BLaER1 treated with 17β-estradiol and CSF1 and Interleukin-3, amounts not matched to agents 10 nM and 100 nM (cell line): ENCODE results near the gene MMP8.
A peak's percentile ranks its signal among the peaks of the same experiment; 100 is the strongest.

Experiments
- H3K27ac ChIP-seq, 11 experiments: shearing (Covaris generic); formaldehyde crosslinking; 2 replicates each; pipeline ENCODE4 v1.8.1; 2022
- H3K27me3 ChIP-seq, 11 experiments: shearing (Covaris generic); formaldehyde crosslinking; 2 replicates each; pipeline ENCODE4 v1.8.1; 2022
- H3K36me3 ChIP-seq, 11 experiments: shearing (Covaris generic); formaldehyde crosslinking; 2 replicates each; pipeline ENCODE4 v1.8.1; 2022
- H3K4me1 ChIP-seq, 10 experiments: shearing (Covaris generic); formaldehyde crosslinking; 2 replicates each; pipeline ENCODE4 v1.8.1; 2022
- H3K4me2 ChIP-seq, 11 experiments: shearing (Covaris generic); formaldehyde crosslinking; 2 replicates each; pipeline ENCODE4 v1.8.1; 2022
- H3K4me3 ChIP-seq, 10 experiments: shearing (Covaris generic); formaldehyde crosslinking; 2 replicates each; pipeline ENCODE4 v1.8.1; 2022
- H3K9ac ChIP-seq, 11 experiments: shearing (Covaris generic); formaldehyde crosslinking; 2 replicates each; pipeline ENCODE4 v1.8.1; 2022
- H3K9me3 ChIP-seq, 11 experiments: shearing (Covaris generic); formaldehyde crosslinking; replicated peaks in 1 of 11; 2 replicates each; pipeline ENCODE4 v1.8.1; 2022
- H4K20me1 ChIP-seq, 11 experiments: shearing (Covaris generic); formaldehyde crosslinking; 2 replicates each; pipeline ENCODE4 v1.8.1; 2022
- Cebpa-rat ChIP-seq, 11 experiments: shearing (Covaris generic); IDR thresholded peaks; 2 replicates each; pipeline ENCODE4 v1.8.1; 2022

MMP8 gene

DNA sequence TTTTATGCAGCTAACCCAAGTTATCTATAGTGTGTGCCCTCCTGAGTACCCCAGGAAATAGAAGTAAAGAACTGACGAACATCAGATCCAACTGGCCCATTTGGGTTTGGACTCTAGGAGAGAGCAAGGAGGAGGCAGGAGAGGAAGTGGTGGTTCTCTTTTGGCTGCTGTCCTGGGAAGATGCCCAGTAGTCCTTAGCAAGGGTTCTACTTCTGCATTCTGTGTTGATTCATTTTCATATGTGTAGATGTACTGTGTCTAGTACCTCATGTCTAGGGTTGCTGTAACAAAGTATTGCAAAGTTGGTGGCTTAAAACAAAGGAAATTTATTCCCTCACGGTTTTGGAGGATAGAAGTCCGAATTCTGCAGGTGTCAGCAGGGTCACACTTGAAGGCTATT, 12.6 kb downstream of the MMP8 start:
- H3K36me3 ChIP-seq: no peaks in the 10 kb centered on the region
- no peak for TF ChIP-seq Cebpa-rat (IDR thresholded peaks at IDR 0.05)

DNA sequence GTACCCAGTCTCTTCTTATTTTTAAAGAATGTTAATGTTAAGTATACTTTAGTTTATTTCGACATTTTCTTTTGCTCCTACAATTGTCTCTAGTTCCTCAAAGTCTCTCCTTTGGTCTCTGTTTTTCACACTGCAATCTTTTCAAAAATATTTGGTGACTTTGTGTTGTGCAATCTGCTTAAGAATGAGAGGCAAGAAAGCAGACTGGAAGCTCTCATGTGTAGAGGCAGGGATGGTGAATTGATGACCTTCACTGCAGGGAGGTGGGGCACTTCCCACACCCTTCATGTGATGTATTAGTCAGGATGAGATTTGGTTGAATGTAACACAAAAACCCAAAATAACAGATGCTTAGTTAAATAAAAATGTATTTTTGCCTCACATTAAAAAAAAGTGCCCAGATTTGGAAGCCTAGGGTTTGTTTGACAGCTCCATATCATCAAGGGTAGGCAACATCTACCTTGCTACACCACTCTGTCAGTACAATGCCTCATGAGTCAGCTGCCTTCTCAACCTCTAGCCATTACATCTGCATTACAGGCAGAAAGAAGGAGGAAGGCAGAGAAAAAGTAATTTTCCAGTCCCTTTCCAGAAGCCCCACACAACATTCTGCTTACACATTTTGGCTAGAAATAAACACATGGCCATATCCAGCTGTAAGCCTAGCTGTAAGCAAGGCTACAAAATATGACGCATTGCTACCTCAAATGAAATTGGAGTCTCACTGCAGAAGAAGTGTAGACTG, 15.4 kb downstream of the MMP8 start:
- no peaks in the 10 kb centered on the region for H3K27me3 ChIP-seq
- H3K9ac ChIP-seq: peak overlapping the region in 2 of 11 experiments; percentile 55 to 65; a peak in 3 of 22 replicates

More for the DNA sequence above, 12.6 kb downstream of the MMP8 start:
- no peak overlapping the region for H3K4me3 ChIP-seq
- H3K9ac ChIP-seq: no peak overlapping the region
- peaks cover 0 to 91% (median 4%) of the 10 kb centered on the region in 10 experiments; a peak in 10 of 20 replicates for H3K4me1 ChIP-seq
- no peaks in the 10 kb centered on the region for H3K27me3 ChIP-seq
- H4K20me1 ChIP-seq: no peaks in the 10 kb centered on the region
- H3K9me3 ChIP-seq: no peaks in the 10 kb centered on the region
- H3K4me2 ChIP-seq: peak overlapping the region in 4 of 11 experiments; percentile 37 to 79 (median 62); a peak in 6 of 22 replicates
- peak overlapping the region in 2 of 11 experiments; percentile 45 to 53; a peak in 3 of 22 replicates for H3K27ac ChIP-seq

GRCh38 chr11:102708654-102709053, 16.1 kb downstream of the MMP8 start:
- Histone ChIP-seq H3K9me3 (no peaks in the 10 kb centered on the region), H3K27me3 (no peaks in the 10 kb centered on the region), H3K27ac (peak overlapping the region in 3 of 11 experiments; percentile 61 to 85 (median 74); a peak in 6 of 22 replicates), H3K4me3 (no peak overlapping the region), H3K4me2 (peak overlapping the region in 4 of 11 experiments; percentile 35 to 73 (median 64); a peak in 8 of 22 replicates), H3K36me3 (no peaks in the 10 kb centered on the region), H3K4me1 (peaks cover 0 to 95% (median 0%) of the 10 kb centered on the region in 10 experiments; a peak in 8 of 20 replicates), H4K20me1 (no peaks in the 10 kb centered on the region), H3K9ac (peak overlapping the region in 2 of 11 experiments; percentile 55 to 65; a peak in 3 of 22 replicates)
- TF ChIP-seq Cebpa-rat (IDR thresholded peaks at IDR 0.05): no peak

More for the DNA sequence above, 15.4 kb downstream of the MMP8 start:
- TF ChIP-seq Cebpa-rat (IDR thresholded peaks at IDR 0.05): peak in 4 of 11 experiments; percentile 44 to 73 (median 57); a peak in 4 of 22 replicates
- peaks cover 0 to 94% (median 0%) of the 10 kb centered on the region in 10 experiments; a peak in 8 of 20 replicates for H3K4me1 ChIP-seq
- H3K4me3 ChIP-seq: no peak overlapping the region
- H3K36me3 ChIP-seq: no peaks in the 10 kb centered on the region
- H4K20me1 ChIP-seq: no peaks in the 10 kb centered on the region
- H3K4me2 ChIP-seq: peak overlapping the region in 4 of 11 experiments; percentile 35 to 73 (median 64); a peak in 8 of 22 replicates
- H3K27ac ChIP-seq: peak overlapping the region in 4 of 11 experiments; percentile 18 to 85 (median 68); a peak in 6 of 22 replicates
- H3K9me3 ChIP-seq: no peaks in the 10 kb centered on the region

GRCh38 chr11:102705626-102706025, 19.1 kb downstream of the MMP8 start, which contains the start of gene MMP27:
MMP27 (minus strand) TSS chr11:102705769; CDS start chr11:102705714, 55 bp downstream.
- no peaks in the 10 kb centered on the region for H3K36me3 ChIP-seq
- H3K27me3 ChIP-seq: no peaks in the 10 kb centered on the region
- no peak within 1 kb of the TSS for H3K27ac ChIP-seq
- H3K9me3 ChIP-seq: no peaks in the 10 kb centered on the region
- no peak within 1 kb of the TSS for H3K4me3 ChIP-seq
- H3K4me1 ChIP-seq: peaks cover 0 to 86% (median 2%) of the 10 kb centered on the region in 10 experiments; a peak in 9 of 20 replicates
- no peak within 1 kb of the TSS for H3K9ac ChIP-seq
- no peak for TF ChIP-seq Cebpa-rat (IDR thresholded peaks at IDR 0.05)
- no peaks in the 10 kb centered on the region for H4K20me1 ChIP-seq
- peak within 1 kb of the TSS in 3 of 11 experiments; percentile 6 to 58 (median 27); a peak in 4 of 22 replicates for H3K4me2 ChIP-seq

DNA sequence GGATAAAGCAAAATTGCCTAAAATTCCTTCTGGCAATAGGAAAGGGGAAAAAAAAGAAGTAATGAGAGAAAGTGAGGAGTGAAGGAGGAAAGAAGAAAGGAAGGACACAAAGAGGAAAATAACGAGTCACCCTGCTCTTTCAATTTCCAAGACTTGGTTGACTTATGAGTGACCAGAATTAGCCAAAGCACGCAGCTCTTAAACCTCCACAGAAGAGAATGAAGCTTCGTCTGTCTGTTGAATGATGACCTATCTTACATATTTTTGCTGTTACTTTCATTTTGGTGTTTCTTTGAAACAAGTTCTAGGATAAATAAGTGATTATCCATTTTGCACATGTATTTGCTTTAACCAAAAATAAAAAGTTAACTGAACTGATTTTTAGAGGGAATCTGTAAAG, 19.9 kb downstream of the MMP8 start:
- Histone ChIP-seq H3K27me3 (no peaks in the 10 kb centered on the region), H3K4me3 (no peak overlapping the region), H4K20me1 (no peaks in the 10 kb centered on the region), H3K4me1 (peaks cover 0 to 78% (median 2%) of the 10 kb centered on the region in 10 experiments; a peak in 9 of 20 replicates), H3K27ac (no peak overlapping the region), H3K36me3 (no peaks in the 10 kb centered on the region), H3K9ac (no peak overlapping the region), H3K4me2 (peak overlapping the region in 3 of 11 experiments; percentile 6 to 27 (median 18); a peak in 4 of 22 replicates), H3K9me3 (no peaks in the 10 kb centered on the region)
- no peak for TF ChIP-seq Cebpa-rat (IDR thresholded peaks at IDR 0.05)

DNA sequence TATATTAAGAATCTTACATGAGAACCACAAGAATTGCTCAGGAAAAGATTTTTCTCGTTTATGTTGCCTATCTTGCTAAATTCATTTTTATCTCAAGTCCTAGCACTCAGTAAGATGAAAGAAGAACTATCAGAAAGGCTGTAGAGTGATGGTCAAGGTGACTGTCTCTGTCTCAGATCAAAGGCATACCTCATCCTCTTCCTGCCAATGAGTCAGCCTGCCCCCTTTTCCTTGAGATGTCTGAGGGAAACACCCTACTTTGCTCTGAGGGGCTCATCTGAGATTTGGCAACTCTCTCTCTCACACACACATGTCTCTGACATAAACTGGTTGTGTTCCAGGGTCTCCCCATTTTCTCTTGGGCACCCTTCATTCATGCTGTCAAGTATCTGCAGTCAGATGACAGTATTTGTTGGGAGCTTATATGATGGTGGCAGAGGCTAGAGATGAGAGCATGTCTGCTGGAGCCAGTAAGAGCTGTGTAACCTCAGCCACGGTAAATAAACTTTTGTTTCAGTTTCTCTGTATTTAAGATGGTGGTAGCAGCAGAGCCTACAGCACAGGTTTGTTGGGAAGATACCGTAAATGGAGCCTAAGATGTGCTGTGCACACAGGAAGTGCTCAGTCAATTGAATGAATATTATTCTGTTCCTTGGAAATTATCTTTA, 20.8 kb downstream of the MMP8 start:
- H3K9me3 ChIP-seq: no peaks in the 10 kb centered on the region
- TF ChIP-seq Cebpa-rat (IDR thresholded peaks at IDR 0.05): no peak
- H4K20me1 ChIP-seq: no peaks in the 10 kb centered on the region
- H3K4me2 ChIP-seq: peak overlapping the region in 2 of 11 experiments; percentile 6 to 18; a peak in 3 of 22 replicates
- no peaks in the 10 kb centered on the region for H3K36me3 ChIP-seq
- no peak overlapping the region for H3K27ac ChIP-seq
- H3K9ac ChIP-seq: no peak overlapping the region
- peaks cover 0 to 69% (median 2%) of the 10 kb centered on the region in 10 experiments; a peak in 9 of 20 replicates for H3K4me1 ChIP-seq
- no peaks in the 10 kb centered on the region for H3K27me3 ChIP-seq
- H3K4me3 ChIP-seq: no peak overlapping the region

DNA sequence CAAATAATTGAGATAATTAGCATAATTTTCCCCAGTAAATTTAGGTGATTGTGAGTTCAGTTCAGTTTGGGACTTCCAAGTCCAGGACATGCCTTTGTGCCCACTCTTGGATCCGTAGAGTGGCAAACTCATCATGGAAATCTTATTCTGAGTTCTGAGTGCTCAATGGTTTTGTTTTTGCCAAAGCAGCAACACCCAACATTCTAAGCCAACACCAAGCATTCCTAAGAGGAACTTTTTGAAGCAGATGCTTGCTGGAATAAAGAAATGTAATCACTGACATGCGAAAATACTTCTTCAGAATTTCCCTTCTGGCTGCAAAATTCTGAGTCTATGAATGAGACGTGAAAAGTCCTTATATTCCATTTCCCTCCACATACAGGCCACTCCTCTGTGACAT, 29.6 kb downstream of the MMP8 start:
- no peak for TF ChIP-seq Cebpa-rat (IDR thresholded peaks at IDR 0.05)
- no peak overlapping the region for H3K4me3 ChIP-seq
- H3K4me1 ChIP-seq: no peaks in the 10 kb centered on the region
- H3K27me3 ChIP-seq: no peaks in the 10 kb centered on the region
- H3K27ac ChIP-seq: no peak overlapping the region
- no peaks in the 10 kb centered on the region for H3K36me3 ChIP-seq
- H4K20me1 ChIP-seq: no peaks in the 10 kb centered on the region
- H3K9ac ChIP-seq: no peak overlapping the region
- H3K9me3 ChIP-seq: no peaks in the 10 kb centered on the region
- no peak overlapping the region for H3K4me2 ChIP-seq

DNA sequence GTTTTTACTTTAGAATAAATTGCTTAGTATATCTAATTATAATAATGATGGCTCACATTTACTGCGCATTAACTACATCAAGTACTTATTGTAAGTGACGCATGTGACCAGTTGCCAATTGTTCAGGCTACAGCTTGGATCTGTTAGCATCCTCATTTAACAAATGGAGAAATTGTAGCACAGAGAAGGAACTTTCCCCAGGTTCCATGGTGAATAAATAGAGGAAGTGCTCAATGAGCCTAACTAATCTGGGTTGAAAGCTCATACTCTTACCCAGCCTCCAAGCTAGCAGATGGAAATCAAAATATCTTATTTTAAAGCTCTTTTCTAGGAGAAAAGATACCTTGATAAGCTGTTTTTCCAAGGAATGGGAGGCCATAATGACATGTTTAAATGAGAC, 39.0 kb downstream of the MMP8 start:
- Histone ChIP-seq H3K4me3 (no peak overlapping the region), H3K4me1 (peaks cover 10 to 29% (median 15%) of the 10 kb centered on the region in 10 experiments), H3K27me3 (no peaks in the 10 kb centered on the region), H3K27ac (peak overlapping the region in 3 of 11 experiments; percentile 41 to 55 (median 54); a peak in 5 of 22 replicates), H3K9me3 (peaks cover 0 to 15% (median 7%) of the 10 kb centered on the region in 11 experiments; a peak in 12 of 22 replicates), H3K4me2 (peak overlapping the region in 4 of 11 experiments; percentile 0 to 31 (median 17); a peak in 3 of 22 replicates), H3K9ac (no peak overlapping the region), H4K20me1 (no peaks in the 10 kb centered on the region), H3K36me3 (no peaks in the 10 kb centered on the region)
- TF ChIP-seq Cebpa-rat (IDR thresholded peaks at IDR 0.05): no peak
